ENCODE measurements around the gene GAS5.

- no peak for TF ChIP-seq CTCF (IDR thresholded peaks at IDR 0.05)
- no peak for TF ChIP-seq EP300 (IDR thresholded peaks at IDR 0.05; ENCODE audit: borderline replicate concordance in 1 of 2, low read depth in 1 of 2, low read length in 1 of 2)
- TF ChIP-seq RAD21 (IDR thresholded peaks at IDR 0.05; ENCODE audit: low read length) = no peak
- TF ChIP-seq TAF1 (IDR thresholded peaks at IDR 0.05; ENCODE audit: borderline replicate concordance, low read depth, low read length) = no peak
- TF ChIP-seq MAX (IDR thresholded peaks at IDR 0.05; ENCODE audit: low read depth) = no peak
- TF ChIP-seq FOXJ3 (CRISPR knock-in tag; IDR thresholded peaks at IDR 0.05) = no peak
- no peak for TF ChIP-seq NFIC (IDR thresholded peaks at IDR 0.05; ENCODE audit: borderline replicate concordance)
- no peak for TF ChIP-seq JUND (IDR thresholded peaks at IDR 0.05)
- no peak for TF ChIP-seq POLR2AphosphoS5 (IDR thresholded peaks at IDR 0.05; ENCODE audit: low read depth, low read length)
- no peak for TF ChIP-seq SIN3A (IDR thresholded peaks at IDR 0.05; ENCODE audit: borderline replicate concordance, low read depth, low read length)
- no peak for TF ChIP-seq USF2 (IDR thresholded peaks at IDR 0.05; ENCODE audit: borderline replicate concordance, low read depth, low read length)
- TF ChIP-seq GABPA (IDR thresholded peaks at IDR 0.05; ENCODE audit: low read depth) = no peak
Observed at GRCh38 chr1:173857363-173857917, 10.3 kb downstream of the GAS5 start.

Measured in SK-N-SH (cell line).